Measurements from ENCODE around the gene CEMIP. TPM values are rescaled to one million over a fixed set of nuclear protein-coding genes. Genes with fewer than 3 reads are reported as not detected.

CEMIP gene
- total and polyA plus RNA-seq, 2 of the 4 experiments (the other 2 are of a cell fraction), result 63.8 to 78.0 TPM

GRCh38 chr15:80743189-80743833 is 35.9 kb upstream of the CEMIP start (continued):
- no peak for TF ChIP-seq FOS (IDR thresholded peaks at IDR 0.05; ENCODE audit: low read depth, low read length)

DNA sequence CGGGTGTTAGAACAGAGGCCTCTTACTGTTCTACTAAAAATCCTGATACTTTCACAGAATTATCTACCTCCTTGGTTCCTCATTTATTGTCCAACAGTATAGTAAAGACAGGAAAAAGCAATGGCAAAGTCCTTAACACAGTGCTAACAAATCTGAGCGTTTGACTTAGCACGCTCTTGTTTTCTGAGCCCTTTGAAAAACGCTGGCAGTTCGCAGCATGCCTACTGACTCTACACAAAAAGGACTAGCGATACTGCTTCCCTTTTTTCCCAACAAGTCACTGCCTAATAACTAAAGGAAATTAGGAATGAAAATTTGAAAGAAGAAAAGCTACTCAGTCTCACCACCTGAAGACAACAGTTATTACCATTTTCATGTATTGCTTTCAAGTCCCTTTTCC is 34.8 kb upstream of the CEMIP start:
- POLR2A ChIA-PET (ENCODE audit: unreplicated experiment), result no interaction called here
- TF ChIP-seq MAZ (IDR thresholded peaks at IDR 0.05; ENCODE audit: borderline replicate concordance, low read depth, low read length) (no peak), NFE2L2 (IDR thresholded peaks at IDR 0.05; ENCODE audit: low read depth, low read length) (no peak), MXI1 (IDR thresholded peaks at IDR 0.05; ENCODE audit: borderline replicate concordance, low read depth, low read length) (no peak), CHD1 (IDR thresholded peaks at IDR 0.05; ENCODE audit: low read depth, low read length) (no peak), RAD21 (IDR thresholded peaks at IDR 0.05; ENCODE audit: low read length) (no peak), RCOR1 (IDR thresholded peaks at IDR 0.05; ENCODE audit: insufficient replicate concordance, low read length) (no peak), CEBPB (IDR thresholded peaks at IDR 0.05; ENCODE audit: low read depth, low read length) (no peak), SMC3 (IDR thresholded peaks at IDR 0.05; ENCODE audit: low read depth, low read length) (no peak), FOS (IDR thresholded peaks at IDR 0.05; ENCODE audit: low read depth, low read length) (no peak), BHLHE40 (IDR thresholded peaks at IDR 0.05; ENCODE audit: low read depth, low read length) (no peak), MAFK (IDR thresholded peaks at IDR 0.05; ENCODE audit: low read depth, low read length) (no peak), RFX5 (IDR thresholded peaks at IDR 0.05; ENCODE audit: low read depth, low read length) (no peak), ELK1 (IDR thresholded peaks at IDR 0.05; ENCODE audit: borderline replicate concordance, low read depth, low read length) (no peak)
- TF ChIP-seq, protein P1, sequence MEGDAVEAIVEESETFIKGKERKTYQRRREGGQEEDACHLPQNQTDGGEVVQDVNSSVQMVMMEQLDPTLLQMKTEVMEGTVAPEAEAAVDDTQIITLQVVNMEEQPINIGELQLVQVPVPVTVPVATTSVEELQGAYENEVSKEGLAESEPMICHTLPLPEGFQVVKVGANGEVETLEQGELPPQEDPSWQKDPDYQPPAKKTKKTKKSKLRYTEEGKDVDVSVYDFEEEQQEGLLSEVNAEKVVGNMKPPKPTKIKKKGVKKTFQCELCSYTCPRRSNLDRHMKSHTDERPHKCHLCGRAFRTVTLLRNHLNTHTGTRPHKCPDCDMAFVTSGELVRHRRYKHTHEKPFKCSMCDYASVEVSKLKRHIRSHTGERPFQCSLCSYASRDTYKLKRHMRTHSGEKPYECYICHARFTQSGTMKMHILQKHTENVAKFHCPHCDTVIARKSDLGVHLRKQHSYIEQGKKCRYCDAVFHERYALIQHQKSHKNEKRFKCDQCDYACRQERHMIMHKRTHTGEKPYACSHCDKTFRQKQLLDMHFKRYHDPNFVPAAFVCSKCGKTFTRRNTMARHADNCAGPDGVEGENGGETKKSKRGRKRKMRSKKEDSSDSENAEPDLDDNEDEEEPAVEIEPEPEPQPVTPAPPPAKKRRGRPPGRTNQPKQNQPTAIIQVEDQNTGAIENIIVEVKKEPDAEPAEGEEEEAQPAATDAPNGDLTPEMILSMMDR (conservative IDR thresholded peaks at IDR 0.05; ENCODE audit: low read depth, low read length), result no peak

More for the DNA sequence above, 34.8 kb upstream of the CEMIP start:
- Histone ChIP-seq H3K9me3 (ENCODE audit: control insufficient read depth, insufficient read depth, low read length) (no peaks in the 10 kb centered on the region), H3K27me3 (ENCODE audit: control insufficient read depth, insufficient read depth, low read length) (no peaks in the 10 kb centered on the region), H4K20me1 (ENCODE audit: insufficient read depth, low read length) (peaks cover 41% of the 10 kb centered on the region), H3K9ac (ENCODE audit: low read depth, low read length) (no peak overlapping the region; the same call in 1 of the 2 replicates), H3K9me1 (ENCODE audit: insufficient read depth, low read length) (peaks cover 20% of the 10 kb centered on the region), H3K36me3 (ENCODE audit: control insufficient read depth, insufficient read depth, low read length) (peaks cover 8% of the 10 kb centered on the region), H3K4me3 (ENCODE audit: insufficient read depth, low read depth, low read length) (no peak overlapping the region), H3K4me2 (ENCODE audit: low read depth, low read length) (peak overlapping the region; percentile 21; the same call in 1 of the 2 replicates), H2AFZ (replicated peaks; ENCODE audit: low read length, poor library complexity) (no peak overlapping the region), H3K4ac (ENCODE audit: low read depth, low read length) (peak overlapping the region; percentile 34; the same call in 1 of the 2 replicates), H2BK20ac (ENCODE audit: low read depth, low read length) (peak overlapping the region; percentile 48; the same call in 1 of the 2 replicates), H2AK5ac (ENCODE audit: low read depth, low read length) (peak overlapping the region; percentile 52; the same call in 1 of the 2 replicates), H4K91ac (ENCODE audit: insufficient read depth, low read depth, low read length) (no peak overlapping the region), H3K14ac (replicated peaks; ENCODE audit: low read depth, low read length) (peak overlapping the region; percentile 67; the same call in 1 of the 2 replicates), H3K23ac (ENCODE audit: low read depth, low read length) (peak overlapping the region; percentile 74), H2AK9ac (replicated peaks; ENCODE audit: low read depth, low read length, poor library complexity) (no peak overlapping the region), H3K56ac (ENCODE audit: extremely low read depth, insufficient read depth, low read length) (no peak overlapping the region), H2BK15ac (ENCODE audit: low read depth, low read length) (peak overlapping the region; percentile 6; the same call in 1 of the 3 replicates), H2BK5ac (ENCODE audit: low read depth, low read length, poor library complexity, severe bottlenecking) (peak overlapping the region; percentile 72), H3K27ac (ENCODE audit: insufficient read depth, low read length) (no peak overlapping the region), H2BK120ac (ENCODE audit: low read depth, low read length) (peak overlapping the region; percentile 60; the same call in 1 of the 2 replicates), H3K18ac (ENCODE audit: low read depth, low read length) (no peak overlapping the region), H3K4me1 (ENCODE audit: control insufficient read depth, insufficient read depth, low read length) (peaks cover 10% of the 10 kb centered on the region), H4K5ac (ENCODE audit: low read depth, low read length) (no peak overlapping the region), H4K8ac (ENCODE audit: low read depth in 2 of 2, low read length in 2 of 2) (peak overlapping the region; percentile 2 to 41; a peak in 1 of 4 replicates), H3K79me1 (ENCODE audit: low read depth in 1 of 2, low read length in 2 of 2) (peaks cover 51 to 87% of the 10 kb centered on the region in 2 experiments)
- WGBS, 2 experiments (ENCODE audit: extremely low coverage in 2 of 2, insufficient read length in 1 of 2), result no CpG with 5 or more reads among the region's 6 CpGs
- in situ Hi-C loops (cut with MboI; ENCODE audit: low sequenced_read_pairs), result no loop called here
- dilution Hi-C loops (cut with HindIII; ENCODE audit: low sequenced_read_pairs, unreplicated experiment), result no loop called here
- ATAC-seq (ENCODE audit: low read depth) (no peak), DNase-seq (no peak)
- BruUV-seq (replicated peaks), result no TSS peak
- intact Hi-C loops (cut with micrococcal nuclease), result no loop called here
- CTCF ChIA-PET, result interaction anchor here (0.6 kb wide), 1 partner anchor 144 kb away, joined by 3 read pairs; no protein-coding TSS in a partner anchor

Data from IMR-90 (cell line).